ENCODE data around the gene DCLK2. TPM values are rescaled to one million over a fixed set of nuclear protein-coding genes. Genes with fewer than 3 reads are reported as not detected.

The DCLK2 gene
- total and polyA plus RNA-seq, 9 donors = 4.4 to 9.8 (median 7.2) TPM

GRCh38 chr4:150248181-150248580 lies 169.9 kb downstream of the DCLK2 start:
- no peak overlapping the region for H3K27ac ChIP-seq
- no peak for DNase-seq
- H3K4me3 ChIP-seq = no peak overlapping the region
- 92 to 94% (median 93%) methylated on average over 4 of the region's 4 CpGs for WGBS, 3 donors
- TF ChIP-seq, protein P1, sequence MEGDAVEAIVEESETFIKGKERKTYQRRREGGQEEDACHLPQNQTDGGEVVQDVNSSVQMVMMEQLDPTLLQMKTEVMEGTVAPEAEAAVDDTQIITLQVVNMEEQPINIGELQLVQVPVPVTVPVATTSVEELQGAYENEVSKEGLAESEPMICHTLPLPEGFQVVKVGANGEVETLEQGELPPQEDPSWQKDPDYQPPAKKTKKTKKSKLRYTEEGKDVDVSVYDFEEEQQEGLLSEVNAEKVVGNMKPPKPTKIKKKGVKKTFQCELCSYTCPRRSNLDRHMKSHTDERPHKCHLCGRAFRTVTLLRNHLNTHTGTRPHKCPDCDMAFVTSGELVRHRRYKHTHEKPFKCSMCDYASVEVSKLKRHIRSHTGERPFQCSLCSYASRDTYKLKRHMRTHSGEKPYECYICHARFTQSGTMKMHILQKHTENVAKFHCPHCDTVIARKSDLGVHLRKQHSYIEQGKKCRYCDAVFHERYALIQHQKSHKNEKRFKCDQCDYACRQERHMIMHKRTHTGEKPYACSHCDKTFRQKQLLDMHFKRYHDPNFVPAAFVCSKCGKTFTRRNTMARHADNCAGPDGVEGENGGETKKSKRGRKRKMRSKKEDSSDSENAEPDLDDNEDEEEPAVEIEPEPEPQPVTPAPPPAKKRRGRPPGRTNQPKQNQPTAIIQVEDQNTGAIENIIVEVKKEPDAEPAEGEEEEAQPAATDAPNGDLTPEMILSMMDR (IDR thresholded peaks at IDR 0.05) = no peak
- TF ChIP-seq EP300 (IDR thresholded peaks at IDR 0.05) = no peak
- no peak for TF ChIP-seq POLR2A (IDR thresholded peaks at IDR 0.05)
- intact Hi-C loops (cut with DNase I) = loop anchor here in 2 of 4 donors (10.0 kb wide), 1 partner anchor 243 kb away; no protein-coding TSS in a partner anchor
- no peaks in the 10 kb centered on the region for H3K27me3 ChIP-seq
- H3K36me3 ChIP-seq = no peaks in the 10 kb centered on the region
- no peaks in the 10 kb centered on the region for H3K9me3 ChIP-seq
- no peaks in the 10 kb centered on the region for H3K4me1 ChIP-seq (ENCODE audit: insufficient read depth)

DNA sequence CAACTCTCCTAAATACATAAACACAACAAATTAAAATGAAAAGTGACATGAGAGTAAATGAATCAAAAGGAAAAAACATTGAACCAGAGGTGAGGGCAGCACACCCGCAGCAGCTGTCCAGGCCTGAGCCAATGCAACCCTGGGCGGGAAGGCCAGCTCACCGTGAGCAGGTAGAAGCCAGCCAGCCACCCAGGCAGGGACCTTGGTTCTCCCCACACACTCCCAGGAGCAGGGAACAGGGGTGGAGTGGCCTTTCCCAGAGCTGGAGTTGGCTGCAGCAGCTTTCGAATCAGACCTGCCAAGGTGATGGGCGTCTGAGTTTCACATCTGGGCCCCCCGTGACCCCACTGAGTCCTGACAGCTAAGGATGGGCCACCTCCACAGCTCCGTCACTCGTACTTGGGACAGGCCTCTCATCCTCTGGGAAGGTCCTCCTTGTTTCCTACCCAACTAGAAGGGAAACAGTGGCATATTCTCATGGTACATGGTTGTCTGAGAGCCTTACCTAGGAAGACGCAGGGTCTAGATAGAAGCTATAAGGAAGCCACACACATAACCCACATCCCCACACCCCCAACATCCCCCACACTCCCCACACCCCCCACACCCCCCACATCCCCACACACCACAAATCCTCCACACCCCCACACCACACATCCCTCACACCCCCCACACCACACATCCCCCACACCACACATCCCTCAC lies 172.2 kb downstream of the DCLK2 start:
- 81 to 89% (median 82%) methylated on average over 9 of the region's 9 CpGs for WGBS, 3 donors
- no peak for DNase-seq
- TF ChIP-seq, protein P1 (IDR thresholded peaks at IDR 0.05) = no peak
- TF ChIP-seq EP300 (IDR thresholded peaks at IDR 0.05) = no peak
- no peak for TF ChIP-seq POLR2A (IDR thresholded peaks at IDR 0.05)
- H3K27ac ChIP-seq = no peak overlapping the region
- no peaks in the 10 kb centered on the region for H3K9me3 ChIP-seq
- no peaks in the 10 kb centered on the region for H3K27me3 ChIP-seq
- H3K4me1 ChIP-seq (ENCODE audit: insufficient read depth) = no peaks in the 10 kb centered on the region
- no peaks in the 10 kb centered on the region for H3K36me3 ChIP-seq
- H3K4me3 ChIP-seq = no peak overlapping the region
- intact Hi-C loops (cut with DNase I) = no loop called here

- Histone ChIP-seq H3K9me3 (no peaks in the 10 kb centered on the region), H3K27me3 (no peaks in the 10 kb centered on the region), H3K27ac (no peak overlapping the region), H3K4me1 (ENCODE audit: insufficient read depth) (no peaks in the 10 kb centered on the region), H3K4me3 (no peak overlapping the region), H3K36me3 (no peaks in the 10 kb centered on the region)
- DNase-seq = no peak
- TF ChIP-seq, protein P1 (IDR thresholded peaks at IDR 0.05) = no peak
- TF ChIP-seq POLR2A (IDR thresholded peaks at IDR 0.05) (no peak), EP300 (IDR thresholded peaks at IDR 0.05) (no peak)
- intact Hi-C loops (cut with DNase I) = no loop called here
- WGBS, 3 donors = 83% methylated on average over 4 of the region's 4 CpGs; no CpG with 5 or more reads in 2 of the 3 donors
Measured at GRCh38 chr4:150250998-150251651, 172.9 kb downstream of the DCLK2 start.

DNA sequence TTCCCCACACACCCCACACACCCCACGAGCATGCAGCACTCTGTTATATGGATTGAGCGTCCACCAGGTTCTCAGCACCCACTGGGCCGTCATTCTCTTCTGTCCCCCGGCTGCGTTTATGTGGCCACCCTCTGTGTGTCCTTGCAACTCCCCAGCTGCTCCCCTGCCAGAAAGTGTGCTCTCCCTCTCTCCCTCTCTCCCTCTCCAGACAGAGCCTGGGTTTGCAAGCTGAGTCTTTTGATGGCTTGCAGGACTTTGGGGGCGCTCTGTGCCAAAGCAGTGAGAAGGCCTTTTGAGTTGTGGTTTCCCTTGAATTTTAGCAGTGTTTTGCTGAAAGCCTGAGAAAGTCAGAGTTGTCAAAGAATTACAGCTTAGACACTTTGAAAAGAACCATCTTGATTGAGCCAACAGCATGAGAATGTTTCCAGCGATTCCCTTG lies 173.5 kb downstream of the DCLK2 start:
- H3K27ac ChIP-seq = no peak overlapping the region

More for the DNA sequence above, 173.5 kb downstream of the DCLK2 start:
- Histone ChIP-seq H3K36me3 (no peaks in the 10 kb centered on the region), H3K4me1 (ENCODE audit: insufficient read depth) (no peaks in the 10 kb centered on the region), H3K9me3 (no peaks in the 10 kb centered on the region), H3K4me3 (no peak overlapping the region), H3K27me3 (no peaks in the 10 kb centered on the region)
- 57 to 66% (median 65%) methylated on average over 7 of the region's 7 CpGs for WGBS, 3 donors
- TF ChIP-seq POLR2A (IDR thresholded peaks at IDR 0.05) (no peak), EP300 (IDR thresholded peaks at IDR 0.05) (no peak)
- TF ChIP-seq, protein P1 (IDR thresholded peaks at IDR 0.05) = no peak
- no peak for DNase-seq
- intact Hi-C loops (cut with DNase I) = no loop called here

All from ovary (tissue), 9 donors.